ENCODE measurements around the gene TCAF1. TPM values are rescaled to one million over a fixed set of nuclear protein-coding genes. Genes with fewer than 3 reads are reported as not detected.

TCAF1 gene
- total and polyA plus RNA-seq, 4 donors: 108 to 156 (median 121) TPM

GRCh38 chr7:143886826-143887477 lies 15.0 kb downstream of the TCAF1 start:
- no peak for DNase-seq (ENCODE audit: low read depth in 4 of 6, low spot score in 6 of 6)
- 89% methylated on average over 1 of the region's 6 CpGs for WGBS (ENCODE audit: insufficient coverage)
- no peaks in the 10 kb centered on the region for H3K36me3 ChIP-seq (ENCODE audit: control insufficient read depth, insufficient read depth, low read length)

GRCh38 chr7:143885951-143886350 lies 16.0 kb downstream of the TCAF1 start:
- Histone ChIP-seq H3K27me3 (ENCODE audit: control insufficient read depth, insufficient read depth, low read length) (no peaks in the 10 kb centered on the region), H3K36me3 (ENCODE audit: control insufficient read depth, insufficient read depth, low read length) (no peaks in the 10 kb centered on the region), H3K9me3 (ENCODE audit: control insufficient read depth, insufficient read depth, low read length) (peaks cover 9% of the 10 kb centered on the region), H3K27ac (ENCODE audit: low read depth, low read length) (no peak overlapping the region), H3K4me1 (ENCODE audit: control insufficient read depth, insufficient read depth, low read length) (peaks cover 15% of the 10 kb centered on the region), H3K4me3 (ENCODE audit: low read depth, low read length) (no peak overlapping the region)
- no peak for DNase-seq (ENCODE audit: low read depth in 4 of 6, low spot score in 6 of 6)
- WGBS (ENCODE audit: insufficient coverage): 80% methylated on average over 1 of the region's 3 CpGs

More at GRCh38 chr7:143886826-143887477, 15.0 kb downstream of the TCAF1 start:
- Histone ChIP-seq H3K27me3 (ENCODE audit: control insufficient read depth, insufficient read depth, low read length) (no peaks in the 10 kb centered on the region), H3K4me1 (ENCODE audit: control insufficient read depth, insufficient read depth, low read length) (peaks cover 10% of the 10 kb centered on the region), H3K27ac (ENCODE audit: low read depth, low read length) (no peak overlapping the region), H3K9me3 (ENCODE audit: control insufficient read depth, insufficient read depth, low read length) (peaks cover 14% of the 10 kb centered on the region), H3K4me3 (ENCODE audit: low read depth, low read length) (no peak overlapping the region)

- peaks cover 9% of the 10 kb centered on the region for H3K9me3 ChIP-seq (ENCODE audit: control insufficient read depth, insufficient read depth, low read length)
- H3K27me3 ChIP-seq (ENCODE audit: control insufficient read depth, insufficient read depth, low read length): no peaks in the 10 kb centered on the region
- peaks cover 18% of the 10 kb centered on the region for H3K4me1 ChIP-seq (ENCODE audit: control insufficient read depth, insufficient read depth, low read length)
- 0% methylated on average over 25 of the region's 38 CpGs for WGBS (ENCODE audit: insufficient coverage)
- peak overlapping the region; percentile 91 for H3K4me3 ChIP-seq (ENCODE audit: low read depth, low read length)
- peak; percentile 72 to 97 (median 83) for DNase-seq (ENCODE audit: low read depth in 4 of 6, low spot score in 6 of 6)
- H3K27ac ChIP-seq (ENCODE audit: low read depth, low read length): peak overlapping the region; percentile 91
- no peaks in the 10 kb centered on the region for H3K36me3 ChIP-seq (ENCODE audit: control insufficient read depth, insufficient read depth, low read length)
These were observed 16.9 kb downstream of the TCAF1 start for GRCh38 chr7:143884969-143885559.

- peak in 2 of 6 donors; percentile 45 to 65 for DNase-seq (ENCODE audit: low read depth in 4 of 6, low spot score in 6 of 6)
These were observed 17.6 kb downstream of the TCAF1 start for GRCh38 chr7:143884241-143884968.

GRCh38 chr7:143882604-143883078 lies 19.3 kb downstream of the TCAF1 start:
- Histone ChIP-seq H3K36me3 (ENCODE audit: control insufficient read depth, insufficient read depth, low read length) (no peaks in the 10 kb centered on the region), H3K27ac (ENCODE audit: low read depth, low read length) (peak overlapping the region; percentile 96), H3K9me3 (ENCODE audit: control insufficient read depth, insufficient read depth, low read length) (no peaks in the 10 kb centered on the region), H3K4me3 (ENCODE audit: low read depth, low read length) (peak overlapping the region; percentile 83), H3K4me1 (ENCODE audit: control insufficient read depth, insufficient read depth, low read length) (peaks cover 21% of the 10 kb centered on the region), H3K27me3 (ENCODE audit: control insufficient read depth, insufficient read depth, low read length) (no peaks in the 10 kb centered on the region)
- WGBS (ENCODE audit: insufficient coverage): 0% methylated on average over 13 of the region's 28 CpGs
- peak; percentile 78 to 97 (median 84) for DNase-seq (ENCODE audit: low read depth in 4 of 6, low spot score in 6 of 6)

More at GRCh38 chr7:143884241-143884968, 17.6 kb downstream of the TCAF1 start:
- peak overlapping the region; percentile 91 for H3K4me3 ChIP-seq (ENCODE audit: low read depth, low read length)
- H3K27ac ChIP-seq (ENCODE audit: low read depth, low read length): peak overlapping the region; percentile 91
- H3K36me3 ChIP-seq (ENCODE audit: control insufficient read depth, insufficient read depth, low read length): no peaks in the 10 kb centered on the region
- H3K27me3 ChIP-seq (ENCODE audit: control insufficient read depth, insufficient read depth, low read length): no peaks in the 10 kb centered on the region
- peaks cover 5% of the 10 kb centered on the region for H3K9me3 ChIP-seq (ENCODE audit: control insufficient read depth, insufficient read depth, low read length)
- 0% methylated on average over 2 of the region's 11 CpGs for WGBS (ENCODE audit: insufficient coverage)
- H3K4me1 ChIP-seq (ENCODE audit: control insufficient read depth, insufficient read depth, low read length): peaks cover 18% of the 10 kb centered on the region

GRCh38 chr7:143882020-143882603 lies 19.9 kb downstream of the TCAF1 start:
- no peaks in the 10 kb centered on the region for H3K9me3 ChIP-seq (ENCODE audit: control insufficient read depth, insufficient read depth, low read length)
- no peaks in the 10 kb centered on the region for H3K36me3 ChIP-seq (ENCODE audit: control insufficient read depth, insufficient read depth, low read length)
- no peaks in the 10 kb centered on the region for H3K27me3 ChIP-seq (ENCODE audit: control insufficient read depth, insufficient read depth, low read length)
- DNase-seq (ENCODE audit: low read depth in 4 of 6, low spot score in 6 of 6): peak; percentile 71 to 97 (median 82)
- H3K27ac ChIP-seq (ENCODE audit: low read depth, low read length): peak overlapping the region; percentile 96
- WGBS (ENCODE audit: insufficient coverage): 0% methylated on average over 9 of the region's 21 CpGs
- peak overlapping the region; percentile 83 for H3K4me3 ChIP-seq (ENCODE audit: low read depth, low read length)
- peaks cover 21% of the 10 kb centered on the region for H3K4me1 ChIP-seq (ENCODE audit: control insufficient read depth, insufficient read depth, low read length)

GRCh38 chr7:143878884-143879283 lies 23.1 kb downstream of the TCAF1 start:
- 50% methylated on average over 3 of the region's 4 CpGs for WGBS (ENCODE audit: insufficient coverage)
- Histone ChIP-seq H3K27me3 (ENCODE audit: control insufficient read depth, insufficient read depth, low read length) (no peaks in the 10 kb centered on the region), H3K36me3 (ENCODE audit: control insufficient read depth, insufficient read depth, low read length) (peaks cover 10% of the 10 kb centered on the region), H3K4me3 (ENCODE audit: low read depth, low read length) (no peak overlapping the region), H3K9me3 (ENCODE audit: control insufficient read depth, insufficient read depth, low read length) (no peaks in the 10 kb centered on the region), H3K27ac (ENCODE audit: low read depth, low read length) (no peak overlapping the region), H3K4me1 (ENCODE audit: control insufficient read depth, insufficient read depth, low read length) (peaks cover 18% of the 10 kb centered on the region)
- DNase-seq (ENCODE audit: low read depth in 4 of 6, low spot score in 6 of 6): no peak

- H3K4me1 ChIP-seq (ENCODE audit: control insufficient read depth, insufficient read depth, low read length): peaks cover 12% of the 10 kb centered on the region
- H3K27ac ChIP-seq (ENCODE audit: low read depth, low read length): no peak overlapping the region
- H3K27me3 ChIP-seq (ENCODE audit: control insufficient read depth, insufficient read depth, low read length): no peaks in the 10 kb centered on the region
- no peak overlapping the region for H3K4me3 ChIP-seq (ENCODE audit: low read depth, low read length)
- no peaks in the 10 kb centered on the region for H3K9me3 ChIP-seq (ENCODE audit: control insufficient read depth, insufficient read depth, low read length)
- WGBS (ENCODE audit: insufficient coverage): 96% methylated on average over 3 of the region's 3 CpGs
- DNase-seq (ENCODE audit: low read depth in 4 of 6, low spot score in 6 of 6): no peak
- H3K36me3 ChIP-seq (ENCODE audit: control insufficient read depth, insufficient read depth, low read length): peaks cover 10% of the 10 kb centered on the region
These were observed 24.9 kb downstream of the TCAF1 start for GRCh38 chr7:143877098-143877497.

- H3K27ac ChIP-seq (ENCODE audit: low read depth, low read length): no peak overlapping the region
- H3K9me3 ChIP-seq (ENCODE audit: control insufficient read depth, insufficient read depth, low read length): no peaks in the 10 kb centered on the region
- H3K4me1 ChIP-seq (ENCODE audit: control insufficient read depth, insufficient read depth, low read length): peaks cover 8% of the 10 kb centered on the region
- 89% methylated on average over 6 of the region's 9 CpGs for WGBS (ENCODE audit: insufficient coverage)
- H3K36me3 ChIP-seq (ENCODE audit: control insufficient read depth, insufficient read depth, low read length): peaks cover 10% of the 10 kb centered on the region
- no peak overlapping the region for H3K4me3 ChIP-seq (ENCODE audit: low read depth, low read length)
- no peak for DNase-seq (ENCODE audit: low read depth in 4 of 6, low spot score in 6 of 6)
- H3K27me3 ChIP-seq (ENCODE audit: control insufficient read depth, insufficient read depth, low read length): no peaks in the 10 kb centered on the region
These were observed 25.8 kb downstream of the TCAF1 start for GRCh38 chr7:143876218-143876617.
